Mucosa of rectum (tissue), 2 donors: ENCODE results near the gene ZNF697.
"Not testable (repeated sequence)": the region's sequence is repeated elsewhere in the genome, so short reads cannot be mapped to it uniquely, and the experiment has no call there.

Experiments
- H3K27ac ChIP-seq, 2 donors: one replicate each; pipeline ENCODE4 v1.7.0; 2013; ENCODE audit warnings: inconsistent platforms in 2 of 2, low read depth in 2 of 2, low read length in 2 of 2
- H3K27me3 ChIP-seq, 2 donors: one replicate each; pipeline ENCODE4 v1.7.0; 2013; ENCODE audit warnings: low read length in 2 of 2; ENCODE audit not compliant: control insufficient read depth in 2 of 2, insufficient read depth in 2 of 2
- H3K36me3 ChIP-seq, 2 donors: one replicate each; pipeline ENCODE4 v1.7.0; 2013; ENCODE audit warnings: low read length in 2 of 2; ENCODE audit not compliant: control insufficient read depth in 2 of 2, insufficient read depth in 2 of 2
- H3K4me1 ChIP-seq, 2 donors: one replicate each; pipeline ENCODE4 v1.7.0; 2013; ENCODE audit warnings: low read length in 2 of 2, mild to moderate bottlenecking in 1 of 2; ENCODE audit not compliant: control insufficient read depth in 2 of 2, insufficient read depth in 2 of 2
- H3K4me3 ChIP-seq, 2 donors: one replicate each; pipeline ENCODE4 v1.7.0; 2013; ENCODE audit warnings: low read length in 2 of 2
- H3K9ac ChIP-seq, 2 donors: one replicate each; pipeline ENCODE4 v1.7.0; 2013; ENCODE audit warnings: low read length in 2 of 2, low read depth in 1 of 2, mild to moderate bottlenecking in 1 of 2
- H3K9me3 ChIP-seq, 2 donors: one replicate each; pipeline ENCODE4 v1.7.0; 2013; ENCODE audit warnings: low read length in 2 of 2; ENCODE audit not compliant: control insufficient read depth in 2 of 2
- donor health status: healthy.
- donor health status: Normal muscosa, but diverticular disease.

The ZNF697 gene

GRCh38 chr1:119605686-119606085, 42.4 kb downstream of the ZNF697 start:
- H3K27ac ChIP-seq, result no peak overlapping the region
- no peaks in the 10 kb centered on the region for H3K4me1 ChIP-seq
- no peaks in the 10 kb centered on the region for H3K27me3 ChIP-seq
- H3K4me3 ChIP-seq, result no peak overlapping the region
- no peaks in the 10 kb centered on the region for H3K9me3 ChIP-seq
- H3K36me3 ChIP-seq, result no peaks in the 10 kb centered on the region
- no peak overlapping the region for H3K9ac ChIP-seq

GRCh38 chr1:119605080-119605479, 43.0 kb downstream of the ZNF697 start:
- not testable (repeated sequence) for H3K27ac ChIP-seq, H3K9me3 ChIP-seq, H3K4me3 ChIP-seq, H3K27me3 ChIP-seq, H3K4me1 ChIP-seq, H3K9ac ChIP-seq, H3K36me3 ChIP-seq

DNA sequence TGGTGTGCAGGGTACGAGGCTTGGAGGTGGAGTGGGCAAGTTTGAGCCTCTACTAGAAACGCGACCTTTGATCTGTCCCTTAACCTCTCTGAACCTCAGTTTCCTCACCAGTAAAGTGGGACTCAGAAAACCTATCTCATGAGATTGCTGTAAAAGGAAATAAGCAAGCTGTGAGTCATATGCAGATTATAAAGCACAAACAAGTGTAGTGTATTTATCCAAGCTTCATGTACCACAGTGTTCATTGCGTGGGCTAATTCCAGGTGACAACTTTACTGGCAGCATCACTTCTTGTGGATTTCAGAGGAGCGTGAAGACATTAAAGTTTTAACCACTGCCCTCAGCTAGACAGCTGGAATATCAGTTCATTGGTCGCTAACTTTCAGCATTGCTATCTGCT, 44.4 kb downstream of the ZNF697 start:
- no peak overlapping the region for H3K4me3 ChIP-seq
- no peaks in the 10 kb centered on the region for H3K36me3 ChIP-seq
- no peaks in the 10 kb centered on the region for H3K9me3 ChIP-seq
- H3K4me1 ChIP-seq, result no peaks in the 10 kb centered on the region
- H3K27ac ChIP-seq, result no peak overlapping the region
- no peaks in the 10 kb centered on the region for H3K27me3 ChIP-seq
- H3K9ac ChIP-seq, result no peak overlapping the region

- H3K4me3 ChIP-seq, H3K36me3 ChIP-seq, H3K4me1 ChIP-seq, H3K9ac ChIP-seq, H3K9me3 ChIP-seq, H3K27ac ChIP-seq, H3K27me3 ChIP-seq: not testable (repeated sequence)
Measured at GRCh38 chr1:119603241-119603640, 44.8 kb downstream of the ZNF697 start.

DNA sequence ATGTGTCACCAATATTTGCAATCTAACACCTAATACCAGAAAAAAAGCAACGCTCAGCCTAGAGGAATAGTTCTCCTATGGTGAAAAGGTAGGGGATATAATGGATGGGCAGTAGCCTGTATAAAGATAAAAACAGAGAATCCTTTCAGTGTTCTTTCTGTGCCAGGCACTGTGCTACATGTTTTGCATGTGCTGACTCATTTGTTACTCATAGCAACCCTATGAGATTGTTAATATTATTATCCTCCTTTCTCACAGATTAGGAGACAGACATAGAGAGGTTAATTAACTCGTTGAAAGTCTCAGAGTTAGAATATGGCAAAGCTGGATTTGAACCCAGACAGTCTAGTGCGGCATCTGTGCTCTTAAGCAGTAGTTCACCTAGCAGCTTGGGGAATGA, 45.3 kb downstream of the ZNF697 start:
- H3K9ac ChIP-seq, H3K36me3 ChIP-seq, H3K4me1 ChIP-seq: not testable (repeated sequence)

GRCh38 chr1:119602169-119602568, 45.9 kb downstream of the ZNF697 start:
- H3K9ac ChIP-seq, result no peak overlapping the region
- H3K9me3 ChIP-seq, result no peaks in the 10 kb centered on the region

More for the DNA sequence above, 45.3 kb downstream of the ZNF697 start:
- not testable (repeated sequence) for H3K4me3 ChIP-seq, H3K9me3 ChIP-seq, H3K27ac ChIP-seq, H3K27me3 ChIP-seq

GRCh38 chr1:119600976-119601375, 47.1 kb downstream of the ZNF697 start:
- Histone ChIP-seq H3K27me3 (no peaks in the 10 kb centered on the region), H3K27ac (no peak overlapping the region), H3K4me1 (no peaks in the 10 kb centered on the region), H3K36me3 (no peaks in the 10 kb centered on the region), H3K4me3 (no peak overlapping the region), H3K9ac (no peak overlapping the region), H3K9me3 (no peaks in the 10 kb centered on the region)

More at GRCh38 chr1:119602169-119602568, 45.9 kb downstream of the ZNF697 start:
- Histone ChIP-seq H3K27ac (no peak overlapping the region), H3K4me1 (no peaks in the 10 kb centered on the region), H3K27me3 (no peaks in the 10 kb centered on the region), H3K4me3 (no peak overlapping the region), H3K36me3 (no peaks in the 10 kb centered on the region)

DNA sequence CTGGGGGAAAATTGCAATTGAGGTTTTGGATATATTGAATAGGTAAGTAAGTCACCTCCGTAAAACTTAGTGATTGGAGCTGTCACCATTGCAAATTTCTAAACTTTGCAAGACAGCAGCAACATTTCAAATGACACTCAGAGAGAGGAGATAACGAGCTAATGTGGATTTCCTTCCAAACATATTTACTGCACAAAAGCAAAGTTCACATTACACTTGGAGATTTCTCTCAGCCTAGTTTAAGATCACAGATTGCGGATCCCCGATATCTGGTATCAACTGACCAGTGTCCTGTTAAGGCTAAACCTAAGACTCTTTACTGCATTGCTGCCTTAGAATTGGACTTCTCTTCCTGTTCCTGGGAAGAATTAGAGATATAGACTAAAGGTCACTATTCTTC, 47.5 kb downstream of the ZNF697 start:
- Histone ChIP-seq H3K9me3 (no peaks in the 10 kb centered on the region), H3K9ac (no peak overlapping the region), H3K36me3 (no peaks in the 10 kb centered on the region), H3K4me3 (no peak overlapping the region), H3K4me1 (no peaks in the 10 kb centered on the region), H3K27ac (no peak overlapping the region), H3K27me3 (no peaks in the 10 kb centered on the region)

GRCh38 chr1:119595606-119596005, 52.5 kb downstream of the ZNF697 start:
- Histone ChIP-seq H3K27ac (no peak overlapping the region), H3K4me3 (no peak overlapping the region), H3K9ac (no peak overlapping the region), H3K9me3 (no peaks in the 10 kb centered on the region), H3K36me3 (no peaks in the 10 kb centered on the region), H3K27me3 (no peaks in the 10 kb centered on the region), H3K4me1 (no peaks in the 10 kb centered on the region)

DNA sequence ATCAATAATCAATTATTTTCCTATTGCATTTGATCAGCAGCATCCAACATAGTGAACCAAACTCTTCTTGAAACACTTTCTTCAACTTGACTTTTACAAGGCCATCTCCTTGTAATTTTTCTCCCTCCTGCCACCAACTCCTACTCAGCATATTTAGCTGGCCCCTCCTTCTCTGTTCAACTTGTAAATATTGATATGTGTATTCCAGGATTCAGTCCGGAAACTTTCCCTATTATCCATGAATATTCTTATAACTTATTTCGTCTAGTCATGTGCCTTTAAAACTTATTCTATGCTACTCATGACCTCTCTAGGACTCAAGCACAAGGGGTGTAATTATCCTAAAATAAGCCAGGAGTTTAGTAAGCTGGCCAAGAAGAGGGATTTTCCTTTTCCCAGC, 52.9 kb downstream of the ZNF697 start:
- Histone ChIP-seq H3K4me3 (no peak overlapping the region), H3K36me3 (no peaks in the 10 kb centered on the region), H3K27me3 (no peaks in the 10 kb centered on the region), H3K9me3 (no peaks in the 10 kb centered on the region), H3K27ac (no peak overlapping the region), H3K9ac (no peak overlapping the region), H3K4me1 (no peaks in the 10 kb centered on the region)

- Histone ChIP-seq H3K9me3 (no peaks in the 10 kb centered on the region), H3K4me3 (no peak overlapping the region), H3K27ac (no peak overlapping the region), H3K9ac (no peak overlapping the region), H3K27me3 (no peaks in the 10 kb centered on the region), H3K36me3 (no peaks in the 10 kb centered on the region), H3K4me1 (no peaks in the 10 kb centered on the region)
Measured at GRCh38 chr1:119594376-119594775, 53.7 kb downstream of the ZNF697 start.
